Stimulated activated CD4-positive, alpha-beta T cell treated with anti-CD3 and anti-CD28 coated beads, Interleukin-15, amount 100 ng/mL, for 48 hours (primary cell): ENCODE results near the gene NIP7.
"Not testable (repeated sequence)": the region's sequence is repeated elsewhere in the genome, so short reads cannot be mapped to it uniquely, and the experiment has no call there.

Experiments used
- DNase-seq, 2 donors: peaks; one replicate each; pipeline ENCODE4 v3.0.0-alpha.2; 2020; ENCODE audit warnings: low read depth in 2 of 2

The NIP7 gene

GRCh38 chr16:69339289-69340094 is at the start of gene NIP7, which contains the start of gene COG8:
TSS of gene NIP7 (plus strand) at chr16:69339772. CDS start at chr16:69339830, 58 bp downstream.
TSS of gene COG8 (minus strand) at chr16:69339564. CDS start at chr16:69339552, 12 bp downstream.
- DNase-seq, result peak; percentile 89 to 90

GRCh38 chr16:69291657-69292056 is 47.9 kb upstream of the NIP7 start:
- DNase-seq, result not testable (repeated sequence)

GRCh38 chr16:69293401-69293800 is 46.2 kb upstream of the NIP7 start:
- DNase-seq, result no peak

DNA sequence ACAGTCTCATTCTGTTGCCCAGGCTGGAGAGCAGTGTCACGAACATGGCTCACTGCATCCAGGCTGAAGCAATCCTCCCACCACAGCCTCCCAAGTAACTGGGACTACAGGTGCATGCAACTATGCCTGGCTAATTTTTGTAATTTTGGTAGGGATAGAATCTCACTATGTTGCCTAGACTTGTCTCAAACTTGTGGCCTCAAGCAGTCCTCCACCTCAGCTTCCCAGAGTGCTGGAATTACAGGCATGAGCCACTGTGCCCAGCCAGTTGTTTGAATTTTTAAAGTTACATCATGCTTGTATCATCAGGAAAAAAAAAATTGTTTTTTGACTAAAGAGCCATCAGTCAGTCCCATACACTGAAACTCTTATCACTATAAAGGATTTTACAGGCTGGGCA is 45.5 kb upstream of the NIP7 start:
- no peak for DNase-seq

DNA sequence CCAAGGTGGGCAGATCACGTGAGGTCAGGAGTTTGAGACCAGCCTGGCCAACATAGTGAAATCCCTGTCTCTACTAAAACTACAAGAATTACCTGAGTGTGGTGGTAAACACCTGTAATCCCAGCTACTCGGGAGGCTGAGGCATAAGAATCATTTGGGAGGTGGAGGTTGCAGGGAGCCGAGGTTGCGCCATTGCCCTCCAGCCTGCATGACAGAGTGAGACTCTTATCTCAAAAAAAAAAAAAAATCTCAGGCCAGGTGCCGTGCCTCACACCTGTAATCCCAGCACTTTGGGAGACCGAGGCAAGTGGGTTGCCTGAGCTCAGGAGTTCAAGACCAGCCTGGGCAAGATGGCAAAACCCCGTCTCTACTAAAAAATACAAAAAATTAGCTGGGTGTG is 42.8 kb upstream of the NIP7 start:
- not testable (repeated sequence) for DNase-seq

DNA sequence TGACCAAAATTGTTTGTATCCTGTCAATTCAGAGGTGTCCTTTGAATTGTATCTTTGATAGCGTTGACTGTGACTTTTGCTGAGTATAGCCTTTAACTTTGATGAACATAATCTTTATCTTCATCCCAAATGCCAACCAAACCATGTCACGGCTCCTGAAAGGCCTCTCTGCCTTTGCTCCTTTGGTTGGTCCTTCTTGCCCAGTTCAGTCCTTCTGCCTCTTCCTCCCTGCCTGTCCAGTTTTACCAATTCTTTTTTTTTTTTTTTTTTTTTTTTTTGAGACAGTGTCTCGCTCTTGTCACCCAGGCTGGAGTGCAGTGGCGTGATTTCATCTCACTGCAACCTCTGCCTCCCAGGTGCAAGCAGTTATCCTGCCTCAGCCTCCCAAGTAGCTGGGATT is 41.3 kb upstream of the NIP7 start:
- no peak for DNase-seq

GRCh38 chr16:69301187-69301586 is 38.4 kb upstream of the NIP7 start:
- no peak for DNase-seq

DNA sequence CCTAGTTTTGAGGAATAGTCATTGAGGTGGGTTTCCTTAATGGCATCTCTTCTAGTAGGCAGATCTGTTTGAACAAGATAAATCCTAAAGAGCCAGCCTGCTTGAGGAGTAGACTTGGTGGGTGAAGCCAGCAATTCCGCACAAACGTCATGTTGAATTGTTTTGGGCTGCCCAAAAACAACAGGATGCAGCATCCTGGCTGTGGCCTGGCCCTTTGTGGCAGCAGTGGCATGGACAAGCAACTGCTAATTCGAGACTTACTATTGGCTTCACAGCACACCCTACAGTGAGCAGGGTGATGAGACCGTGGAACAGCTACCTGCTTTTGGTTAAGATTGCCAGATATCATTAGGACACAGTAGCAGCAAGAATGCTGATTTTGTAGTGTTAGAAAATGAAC is 37.7 kb upstream of the NIP7 start:
- DNase-seq, result no peak

GRCh38 chr16:69302301-69302700 is 37.3 kb upstream of the NIP7 start:
- DNase-seq, result no peak

- DNase-seq, result no peak
These were observed 33.5 kb upstream of the NIP7 start for GRCh38 chr16:69306031-69306430.

DNA sequence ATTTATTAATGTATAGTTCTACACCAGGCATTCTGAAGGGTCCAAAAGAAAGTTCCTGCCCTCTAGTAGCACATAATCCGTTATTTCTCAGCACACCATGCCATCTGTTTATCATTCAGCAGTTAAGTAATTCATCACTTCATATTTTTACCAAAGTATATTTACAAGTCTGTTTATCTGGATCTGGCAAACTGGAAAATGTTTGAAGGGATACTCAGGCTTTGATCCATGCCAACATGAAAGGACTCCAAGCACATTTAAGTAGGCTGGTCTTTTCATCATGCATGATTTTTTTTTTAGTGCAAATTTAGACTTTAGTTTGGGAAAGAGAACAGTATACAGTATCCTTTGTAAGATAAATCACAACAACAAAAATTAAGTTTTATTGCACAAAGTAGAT is 32.5 kb upstream of the NIP7 start:
- DNase-seq, result no peak

GRCh38 chr16:69307856-69308255 is 31.7 kb upstream of the NIP7 start:
- DNase-seq, result no peak

GRCh38 chr16:69309316-69309715 is 30.3 kb upstream of the NIP7 start:
- no peak for DNase-seq

DNA sequence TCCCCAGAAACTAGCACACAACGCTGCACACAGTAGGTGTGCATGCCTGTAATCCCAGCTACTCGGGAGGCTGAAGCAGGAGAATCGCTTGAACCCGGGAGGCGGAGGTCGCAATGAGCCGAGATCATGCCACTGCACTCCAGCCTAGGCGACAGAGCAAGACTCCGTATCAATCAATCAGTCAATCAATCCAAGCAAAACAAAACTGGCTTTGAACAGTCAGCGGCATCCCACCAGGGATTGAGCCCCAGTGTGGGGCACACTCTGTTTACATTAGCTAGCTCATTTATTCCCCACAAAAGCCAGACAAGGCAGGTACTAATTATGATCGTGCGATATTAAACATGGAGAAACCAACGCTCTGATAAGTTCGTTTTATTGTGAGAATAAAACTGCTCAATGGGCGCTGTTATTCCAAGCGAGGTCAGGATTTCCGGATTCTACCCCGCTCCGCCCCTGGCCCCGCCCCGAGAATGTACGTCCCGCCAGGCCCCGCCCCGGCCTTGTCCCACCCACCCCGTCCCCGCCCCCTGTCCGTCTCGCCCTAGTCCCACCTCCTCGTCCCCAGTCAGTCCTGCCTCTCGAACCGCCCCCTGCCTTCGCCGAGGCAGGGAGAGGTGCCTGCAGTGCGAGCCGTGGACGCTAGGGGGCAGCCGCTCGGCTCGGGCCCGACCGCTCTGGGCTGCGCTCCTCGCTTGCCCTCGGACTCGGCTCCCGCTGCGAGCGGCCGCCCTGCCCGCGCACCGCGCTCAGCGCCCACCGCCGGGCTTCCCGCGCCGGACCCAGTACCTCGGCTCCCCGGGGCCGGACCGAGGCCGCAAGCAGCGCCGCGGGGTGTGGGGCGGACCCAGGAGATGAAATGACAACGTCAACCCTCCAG is 28.7 kb upstream of the NIP7 start, which contains the start of gene VPS4A:
Gene VPS4A, plus strand, starts transcription at position 698 of the 880 bp plus-strand sequence. Its CDS starts 162 bp downstream, at position 860.
- peak; percentile 92 to 98 for DNase-seq

DNA sequence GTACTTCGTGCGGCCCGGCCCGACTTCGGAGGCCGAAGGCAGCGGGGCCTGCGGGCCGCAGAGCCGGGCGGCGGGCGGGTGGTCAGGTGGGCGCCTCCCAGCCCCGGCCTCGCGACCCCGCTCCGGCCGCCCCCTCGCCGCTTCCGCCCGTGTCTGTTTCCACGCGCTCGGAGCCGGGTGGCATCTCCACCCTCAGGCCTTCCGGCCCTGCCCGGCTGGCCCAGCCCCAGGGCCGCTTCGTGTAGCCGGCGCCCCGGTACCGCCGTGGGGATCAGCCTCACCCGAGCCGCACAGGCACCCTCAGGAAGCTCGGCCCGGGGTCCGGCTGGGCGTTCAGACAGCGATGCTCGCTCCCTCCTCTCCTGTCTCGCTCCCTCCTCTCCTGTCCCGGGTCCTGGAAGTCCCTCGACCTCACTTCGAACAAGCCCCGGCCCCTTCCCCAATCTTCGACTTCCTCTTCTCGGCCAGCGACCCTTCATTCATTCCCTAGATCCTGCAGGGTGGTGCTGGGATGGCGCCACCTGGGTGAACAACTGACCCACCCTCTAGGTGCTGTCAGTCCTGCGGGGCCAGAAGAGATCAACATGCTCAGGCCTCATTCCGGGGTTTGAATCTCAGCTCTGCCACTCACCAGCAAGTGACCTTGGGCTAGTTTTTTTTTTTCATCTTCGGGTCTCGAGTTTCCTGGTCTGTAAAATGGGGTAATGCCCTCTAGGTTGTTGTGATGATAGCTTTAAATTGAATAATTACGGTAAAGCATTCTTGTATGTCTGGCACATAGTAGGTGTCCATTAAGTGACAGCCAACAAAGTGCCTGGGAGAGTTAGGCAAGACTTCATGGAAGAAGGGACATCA is 27.8 kb upstream of the NIP7 start:
- DNase-seq, result peak in 1 of 2 donors; percentile 13

GRCh38 chr16:69313469-69313868 is 26.1 kb upstream of the NIP7 start:
- DNase-seq, result no peak

GRCh38 chr16:69314534-69314933 is 25.0 kb upstream of the NIP7 start:
- DNase-seq, result no peak

GRCh38 chr16:69315486-69316311 is 23.9 kb upstream of the NIP7 start:
- no peak for DNase-seq

- DNase-seq, result no peak
These were observed 23.0 kb upstream of the NIP7 start for GRCh38 chr16:69316595-69317034.

- DNase-seq, result no peak
These were observed 21.2 kb upstream of the NIP7 start for GRCh38 chr16:69318177-69318910.
